Suprapubic skin (tissue), 4 donors: ENCODE data around the gene NR6A1. TPM values are rescaled to one million over a fixed set of nuclear protein-coding genes. Genes with fewer than 3 reads are reported as not detected.

ENCODE experiments used
- DNase-seq, 2 donors: peaks; one replicate each; pipeline ENCODE4 v3.0.0-alpha.2; 2019; ENCODE audit warnings: low spot score in 2 of 2
- H3K27ac ChIP-seq: fragments of 200-600 bp; sonication (generic); one replicate; pipeline ENCODE4 v1.5.1; 2019
- H3K27me3 ChIP-seq: fragments of 200-600 bp; sonication (generic); one replicate; pipeline ENCODE4 v1.5.1; 2019
- H3K36me3 ChIP-seq: fragments of 200-600 bp; sonication (generic); one replicate; pipeline ENCODE4 v1.5.1; 2019
- H3K4me1 ChIP-seq: fragments of 200-600 bp; sonication (generic); one replicate; pipeline ENCODE4 v1.5.1; 2019
- H3K4me3 ChIP-seq: fragments of 200-600 bp; sonication (generic); one replicate; pipeline ENCODE4 v1.5.1; 2019; ENCODE audit warnings: mild to moderate bottlenecking
- H3K9me3 ChIP-seq: fragments of 200-600 bp; sonication (generic); one replicate; pipeline ENCODE4 v1.5.1; 2019
- CTCF ChIP-seq, 2 donors: fragments of 200-600 bp in 1 of 2; fragments of 450-650 bp in 1 of 2; sonication (generic) in 1 of 2; IDR thresholded peaks; one replicate each; pipeline ENCODE4 v1.5.1; 2016 to 2019; ENCODE audit warnings: antibody characterized with exemption in 2 of 2, mild to moderate bottlenecking in 1 of 2, moderate library complexity in 1 of 2
- EP300 ChIP-seq: sonication (generic); formaldehyde crosslinking; IDR thresholded peaks from one replicate; pipeline ENCODE4 v1.6.1; 2017; ENCODE audit warnings: antibody characterized with exemption
- POLR2A ChIP-seq, 2 donors: fragments of 450-650 bp; IDR thresholded peaks; one replicate each; pipeline ENCODE4 v1.6.1; 2017; ENCODE audit warnings: antibody characterized with exemption in 2 of 2, mild to moderate bottlenecking in 2 of 2, moderate library complexity in 2 of 2
- POLR2AphosphoS5 ChIP-seq, 3 donors: sonication (generic); formaldehyde crosslinking; IDR thresholded peaks; one replicate each; pipeline ENCODE4 v1.6.1; 2017; ENCODE audit warnings: antibody characterized with exemption in 3 of 3
- WGBS: methylation state at CpG from one replicate; pipeline ENCODE4 v1.1.5; 2018; 5-methylcytosine and 5-hydroxymethylcytosine counted together
- total RNA-seq, 4 donors: library from RNA; depleted of rRNA; stranded (reverse); fragments of >200 nt; gene quantifications; one replicate each; pipeline ENCODE4 v1.1.0, GENCODE V29; 2016

Gene NR6A1
- total RNA-seq, 4 donors from 2014 or later: 6.5 to 10.1 (median 6.8) TPM

GRCh38 chr9:124491049-124491975 lies 279.8 kb downstream of the NR6A1 start:
- no peak overlapping the region for H3K4me3 ChIP-seq
- H3K36me3 ChIP-seq: no peaks in the 10 kb centered on the region
- DNase-seq: no peak
- no peak for TF ChIP-seq POLR2A (IDR thresholded peaks at IDR 0.05)
- no peak for TF ChIP-seq POLR2AphosphoS5 (IDR thresholded peaks at IDR 0.05)
- TF ChIP-seq CTCF (IDR thresholded peaks at IDR 0.05): no peak
- no peak for TF ChIP-seq EP300
- peaks cover 63% of the 10 kb centered on the region for H3K27me3 ChIP-seq
- H3K4me1 ChIP-seq: peaks cover 2% of the 10 kb centered on the region
- H3K27ac ChIP-seq: no peak overlapping the region
- WGBS: 74% methylated on average over 14 of the region's 32 CpGs
- no peaks in the 10 kb centered on the region for H3K9me3 ChIP-seq

- peaks cover 2% of the 10 kb centered on the region for H3K4me1 ChIP-seq
- no peaks in the 10 kb centered on the region for H3K36me3 ChIP-seq
- 69% methylated on average over 2 of the region's 2 CpGs for WGBS
- no peaks in the 10 kb centered on the region for H3K9me3 ChIP-seq
- no peak overlapping the region for H3K27ac ChIP-seq
- H3K4me3 ChIP-seq: no peak overlapping the region
- TF ChIP-seq POLR2A (IDR thresholded peaks at IDR 0.05): no peak
- no peak for DNase-seq
- peaks cover 73% of the 10 kb centered on the region for H3K27me3 ChIP-seq
Measured at GRCh38 chr9:124490004-124490403, 281.1 kb downstream of the NR6A1 start.

- Histone ChIP-seq H3K36me3 (no peaks in the 10 kb centered on the region), H3K4me1 (peaks cover 2% of the 10 kb centered on the region), H3K9me3 (no peaks in the 10 kb centered on the region), H3K27ac (no peak overlapping the region), H3K4me3 (no peak overlapping the region), H3K27me3 (peaks cover 69% of the 10 kb centered on the region)
- 61% methylated on average over 9 of the region's 13 CpGs for WGBS
- TF ChIP-seq POLR2A (IDR thresholded peaks at IDR 0.05) (no peak), CTCF (IDR thresholded peaks at IDR 0.05) (no peak), EP300 (no peak), POLR2AphosphoS5 (IDR thresholded peaks at IDR 0.05) (no peak)
- DNase-seq: no peak
Measured at GRCh38 chr9:124489222-124489621, 281.9 kb downstream of the NR6A1 start.

- peaks cover 2% of the 10 kb centered on the region for H3K4me1 ChIP-seq
- H3K27me3 ChIP-seq: peaks cover 74% of the 10 kb centered on the region
- no peaks in the 10 kb centered on the region for H3K9me3 ChIP-seq
- H3K4me3 ChIP-seq: no peak overlapping the region
- WGBS: 89% methylated on average over 8 of the region's 8 CpGs
- H3K27ac ChIP-seq: no peak overlapping the region
- H3K36me3 ChIP-seq: no peaks in the 10 kb centered on the region
- no peak for TF ChIP-seq POLR2AphosphoS5 (IDR thresholded peaks at IDR 0.05)
- TF ChIP-seq POLR2A (IDR thresholded peaks at IDR 0.05): no peak
- TF ChIP-seq EP300: no peak
- TF ChIP-seq CTCF (IDR thresholded peaks at IDR 0.05): no peak
- DNase-seq: no peak
Measured at GRCh38 chr9:124488641-124489210, 282.4 kb downstream of the NR6A1 start.

GRCh38 chr9:124487260-124488182 lies 283.6 kb downstream of the NR6A1 start:
- no peak overlapping the region for H3K27ac ChIP-seq
- H3K9me3 ChIP-seq: no peaks in the 10 kb centered on the region
- no peaks in the 10 kb centered on the region for H3K36me3 ChIP-seq
- 50% methylated on average over 25 of the region's 40 CpGs for WGBS
- H3K27me3 ChIP-seq: peaks cover 74% of the 10 kb centered on the region
- DNase-seq: no peak
- H3K4me1 ChIP-seq: peaks cover 2% of the 10 kb centered on the region
- no peak overlapping the region for H3K4me3 ChIP-seq
- no peak for TF ChIP-seq CTCF (IDR thresholded peaks at IDR 0.05)
- no peak for TF ChIP-seq EP300
- no peak for TF ChIP-seq POLR2A (IDR thresholded peaks at IDR 0.05)
- no peak for TF ChIP-seq POLR2AphosphoS5 (IDR thresholded peaks at IDR 0.05)
